ENCODE measurements around the gene IMP4.
A peak's percentile ranks its signal among the peaks of the same experiment; 100 is the strongest.

The IMP4 gene

DNA sequence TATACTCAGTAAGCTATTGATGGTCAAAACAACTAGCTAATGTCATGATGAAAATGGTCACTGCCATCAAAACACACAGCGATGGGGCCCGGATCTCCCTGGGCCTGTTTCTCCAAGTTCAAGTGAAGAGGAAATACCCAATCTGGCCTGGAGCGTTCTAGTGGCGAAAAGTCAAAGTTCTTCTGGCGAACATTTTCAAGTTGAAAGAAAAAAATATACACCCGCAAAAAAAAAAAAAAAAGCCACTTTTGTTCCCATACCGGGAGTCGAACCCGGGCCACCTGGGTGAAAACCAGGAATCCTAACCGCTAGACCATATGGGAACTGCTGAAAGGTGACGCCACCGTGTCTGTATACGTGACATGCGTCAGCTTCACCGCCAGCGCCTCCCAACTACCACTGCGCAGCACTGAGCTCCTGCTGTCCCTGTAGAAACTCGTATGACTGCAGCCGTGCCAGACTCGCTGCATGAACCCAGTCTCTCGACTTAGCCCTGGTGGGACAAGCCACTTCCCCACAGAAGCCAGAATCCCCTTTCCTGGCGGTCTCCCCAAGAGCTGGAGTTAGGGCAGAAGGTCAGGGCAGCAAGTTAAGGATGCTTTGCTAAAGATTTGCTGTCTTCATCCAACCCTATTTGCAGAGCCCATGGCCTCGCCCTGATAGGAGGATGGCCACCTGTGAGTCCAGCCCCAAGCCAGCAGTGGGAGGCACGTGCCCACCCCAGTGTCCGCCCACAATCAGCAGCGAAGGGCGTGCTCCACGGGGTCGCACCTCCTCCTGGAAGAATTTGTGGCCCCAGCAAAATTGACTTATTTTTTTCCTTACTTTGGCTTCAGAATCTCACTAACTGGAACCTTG is 5.6 kb upstream of the IMP4 start:
- DNase-seq (ENCODE audit: low read depth in 2 of 2) = peak; percentile 25 to 53

DNA sequence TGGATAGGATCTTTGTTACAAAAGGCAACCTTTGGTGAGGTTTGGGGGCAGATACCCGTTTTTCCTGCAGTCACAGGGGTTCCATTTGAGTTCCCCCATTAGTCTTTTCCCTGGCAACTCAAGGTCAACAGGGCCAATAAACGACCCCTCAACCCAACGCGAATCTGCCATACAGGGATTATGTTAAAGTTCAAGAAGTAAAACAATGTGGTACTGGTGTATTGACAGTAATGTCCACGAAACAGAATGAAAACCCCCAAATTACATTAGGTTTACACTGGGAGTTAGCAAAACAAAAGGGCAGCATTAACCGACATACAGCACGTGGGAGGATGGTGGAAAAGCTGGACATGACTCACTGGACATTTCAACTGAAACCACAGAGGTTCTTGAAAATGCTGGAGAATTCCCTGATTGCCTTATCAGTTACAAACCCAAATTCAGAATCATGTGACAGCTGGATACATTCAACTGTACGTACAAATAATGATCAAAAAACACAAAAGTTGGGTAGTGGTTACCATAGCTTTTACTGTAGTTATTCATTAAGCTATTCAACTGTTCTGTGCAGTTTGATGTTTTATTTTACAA is 4.9 kb upstream of the IMP4 start:
- DNase-seq (ENCODE audit: low read depth in 2 of 2) = no peak

DNA sequence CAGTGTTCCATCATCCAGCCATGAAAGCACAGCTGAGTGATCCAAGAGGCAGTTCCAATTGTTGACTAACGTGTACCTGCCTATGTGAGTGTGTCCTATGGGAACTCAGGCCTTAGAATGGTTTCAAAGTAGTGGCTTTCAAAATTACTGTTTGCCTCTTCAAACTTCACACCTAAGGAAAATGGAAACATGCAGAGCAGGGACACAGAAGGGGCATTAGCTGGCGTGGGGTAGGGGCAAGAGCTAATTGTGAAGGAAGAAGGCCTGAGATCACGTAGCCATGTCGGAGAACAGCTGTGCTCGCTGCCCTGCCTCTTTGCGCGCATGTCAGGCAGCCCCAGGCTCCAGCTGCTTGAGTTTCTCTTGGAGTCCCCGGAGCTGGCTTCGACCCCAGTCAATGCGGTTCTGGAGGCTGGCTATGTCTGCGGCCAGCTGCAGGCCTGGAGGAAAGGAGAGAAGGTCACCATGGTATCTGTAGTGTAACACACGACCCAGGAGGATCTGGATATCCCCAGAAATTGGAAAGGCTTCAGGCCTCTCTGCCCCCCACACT is 3.8 kb upstream of the IMP4 start:
- no peak for DNase-seq (ENCODE audit: low read depth in 2 of 2)

DNA sequence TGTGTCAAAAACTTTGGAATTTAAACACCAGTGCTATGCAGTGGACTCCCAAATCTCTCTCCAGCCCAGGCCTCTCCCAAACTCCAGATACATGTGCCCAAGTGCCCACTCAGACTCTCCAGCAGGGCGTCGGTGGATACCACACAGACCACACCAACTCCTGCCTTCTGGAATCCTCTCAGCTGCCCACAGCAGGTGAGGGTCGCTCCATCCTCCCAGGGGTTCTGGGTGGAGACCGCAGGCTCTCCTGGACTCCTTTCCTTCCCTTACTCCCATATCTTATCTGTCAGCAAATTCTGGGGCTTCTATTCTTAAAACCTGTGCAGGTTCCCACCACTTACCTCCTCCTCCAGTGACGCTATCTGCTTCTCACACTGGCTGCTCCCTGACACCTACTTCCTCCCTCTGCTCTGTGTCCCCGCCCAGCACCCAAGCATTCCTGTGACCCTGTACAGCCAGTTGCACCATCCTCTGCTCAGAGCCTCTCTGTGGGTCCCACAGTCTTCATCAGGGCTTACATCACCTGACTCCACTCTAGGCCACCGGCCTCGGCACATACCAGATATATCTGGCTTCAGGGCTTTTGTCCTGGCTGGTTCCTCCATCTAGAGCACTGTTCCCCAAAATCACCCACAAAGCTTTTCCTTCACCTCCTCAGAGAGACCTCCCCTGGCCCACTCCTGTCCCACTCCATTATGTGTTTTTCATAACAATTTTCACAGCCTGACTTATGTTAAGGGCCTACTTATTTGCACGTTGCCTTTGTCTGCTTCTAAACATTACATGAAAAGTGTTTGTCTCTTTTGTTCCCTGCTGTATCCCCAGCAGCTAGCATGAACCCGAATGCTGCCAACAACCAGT is 2.6 kb upstream of the IMP4 start:
- no peak for DNase-seq (ENCODE audit: low read depth in 2 of 2)

DNA sequence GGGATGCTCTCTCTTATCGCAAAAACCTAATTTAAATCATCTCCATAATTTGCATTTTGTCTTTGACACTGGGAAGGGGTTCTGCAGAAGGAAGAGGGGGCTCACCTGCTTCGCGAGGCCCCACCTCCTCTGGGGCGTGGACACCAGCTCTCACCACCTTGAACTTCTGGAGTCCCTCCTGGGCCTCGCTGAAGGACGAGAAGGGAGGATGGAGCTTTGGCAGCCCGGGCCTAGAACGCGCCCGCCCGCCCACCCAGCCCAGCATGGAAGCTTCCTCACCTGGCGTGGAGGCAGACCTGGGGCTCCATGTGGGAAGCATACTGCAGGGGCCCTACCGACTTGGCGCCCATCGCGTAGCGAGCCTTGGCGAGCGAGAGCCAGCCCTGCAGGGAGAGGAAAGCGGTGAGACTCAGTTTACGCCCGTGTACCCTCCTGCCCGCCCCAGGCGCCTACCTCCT is 1.1 kb upstream of the IMP4 start:
- peak in 1 of 2 donors; percentile 20 for DNase-seq (ENCODE audit: low read depth in 2 of 2)

DNA sequence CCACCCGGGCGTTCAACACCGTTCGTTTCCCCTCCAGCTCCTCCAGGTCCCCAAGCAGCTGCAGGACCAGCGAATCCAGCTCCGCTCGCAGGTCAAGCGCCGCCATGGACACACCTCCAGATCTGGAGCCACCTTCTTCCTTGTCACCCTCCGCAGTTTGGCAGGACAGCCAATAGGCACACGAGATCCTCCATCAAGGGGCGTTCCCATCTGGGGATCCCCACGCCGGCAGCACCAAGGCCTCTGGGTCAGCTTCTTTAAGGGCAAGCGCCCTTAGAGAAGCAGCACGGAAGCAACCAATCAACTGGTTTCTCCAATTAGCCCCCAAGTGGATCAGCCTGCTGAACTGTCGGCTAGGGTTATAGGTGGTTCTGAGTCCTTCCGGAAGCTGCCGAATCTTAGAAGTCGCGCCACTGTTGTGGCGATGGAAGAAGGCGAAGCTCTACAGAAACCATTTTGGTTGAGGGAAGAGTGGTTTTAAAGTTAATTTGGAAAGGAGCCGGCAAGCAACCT is 621 bp upstream of the IMP4 start:
- DNase-seq (ENCODE audit: low read depth in 2 of 2) = peak; percentile 65 to 67

DNA sequence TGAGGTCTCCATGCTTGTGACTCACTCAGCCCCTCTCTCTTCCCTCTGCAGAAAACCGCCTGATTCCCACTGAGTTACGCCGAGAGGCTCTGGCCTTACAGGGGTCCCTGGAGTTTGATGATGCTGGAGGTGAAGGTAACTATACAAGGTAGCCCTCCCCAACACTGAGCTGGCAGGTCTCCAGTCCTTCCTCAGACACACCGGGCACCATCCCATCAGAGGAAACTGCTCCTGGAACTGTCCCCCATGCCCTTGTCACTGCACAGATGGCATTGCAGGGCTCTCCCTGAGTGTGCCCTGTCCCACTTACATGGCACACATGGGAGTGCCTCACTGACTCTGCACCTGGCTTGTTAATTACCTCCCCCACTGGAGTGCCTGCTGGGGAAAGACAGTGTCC is 1.9 kb downstream of the IMP4 start:
- no peak for DNase-seq (ENCODE audit: low read depth in 2 of 2)

DNA sequence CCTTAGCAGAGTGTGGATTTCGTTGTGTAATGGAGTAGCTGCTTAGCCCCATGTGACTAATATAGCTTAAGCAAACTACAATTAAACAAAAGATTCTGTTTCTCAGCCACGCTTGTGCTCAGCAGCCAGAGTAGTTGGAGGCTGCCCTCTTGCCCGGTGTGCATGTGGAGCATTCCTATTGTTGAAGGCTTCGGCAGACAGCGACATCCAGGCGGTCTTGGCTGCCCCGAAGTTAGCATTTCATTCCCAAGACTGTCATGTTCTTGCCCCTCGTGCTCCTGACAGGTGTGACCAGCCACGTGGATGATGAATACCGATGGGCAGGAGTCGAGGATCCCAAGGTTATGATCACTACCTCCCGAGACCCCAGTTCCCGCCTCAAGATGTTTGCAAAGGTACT is 2.4 kb downstream of the IMP4 start:
- no peak for DNase-seq (ENCODE audit: low read depth in 2 of 2)

DNA sequence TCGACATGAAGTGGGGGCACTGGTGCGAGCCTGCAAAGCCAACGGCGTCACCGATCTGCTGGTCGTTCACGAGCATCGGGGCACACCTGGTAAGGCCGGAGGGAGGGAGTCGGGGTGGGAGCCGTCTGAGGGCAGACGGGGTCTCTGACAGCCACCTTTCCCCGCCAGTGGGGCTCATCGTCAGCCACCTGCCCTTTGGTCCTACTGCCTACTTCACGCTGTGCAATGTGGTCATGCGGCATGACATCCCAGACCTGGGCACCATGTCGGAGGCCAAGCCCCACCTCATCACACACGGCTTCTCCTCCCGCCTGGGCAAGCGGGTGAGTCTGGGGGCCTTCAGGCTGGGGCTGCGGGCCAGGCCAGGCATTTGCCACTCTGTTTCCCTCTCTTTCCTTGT is 2.9 kb downstream of the IMP4 start:
- no peak for DNase-seq (ENCODE audit: low read depth in 2 of 2)

DNA sequence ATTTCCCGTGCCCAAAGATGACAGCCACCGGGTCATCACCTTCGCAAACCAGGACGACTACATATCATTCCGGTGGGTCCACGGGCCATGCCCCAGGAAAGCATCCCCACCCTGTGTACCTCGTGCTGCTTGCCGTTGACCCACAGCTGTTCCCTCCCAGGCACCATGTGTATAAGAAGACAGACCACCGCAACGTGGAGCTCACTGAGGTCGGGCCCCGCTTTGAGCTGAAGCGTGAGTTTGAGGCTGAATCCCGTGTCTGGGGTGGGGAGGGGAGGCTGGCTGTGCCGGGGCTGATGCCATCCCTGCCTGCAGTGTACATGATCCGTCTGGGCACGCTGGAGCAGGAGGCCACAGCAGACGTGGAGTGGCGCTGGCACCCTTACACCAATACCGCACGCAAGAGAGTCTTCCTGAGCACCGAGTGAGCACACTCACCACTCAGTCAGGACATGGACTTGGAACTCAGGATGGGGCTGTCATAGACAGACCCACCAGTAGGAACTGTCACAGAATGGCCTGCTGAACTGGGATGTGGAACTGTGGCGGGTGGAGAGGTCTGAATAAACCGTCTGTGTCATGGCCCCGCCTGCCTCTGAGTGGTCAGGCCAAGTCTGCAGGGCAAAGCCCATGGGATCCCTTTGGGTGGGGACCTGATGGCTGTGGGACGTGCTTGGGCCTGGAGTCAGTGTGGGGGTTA is 3.5 kb downstream of the IMP4 start:
- DNase-seq (ENCODE audit: low read depth in 2 of 2) = no peak

DNA sequence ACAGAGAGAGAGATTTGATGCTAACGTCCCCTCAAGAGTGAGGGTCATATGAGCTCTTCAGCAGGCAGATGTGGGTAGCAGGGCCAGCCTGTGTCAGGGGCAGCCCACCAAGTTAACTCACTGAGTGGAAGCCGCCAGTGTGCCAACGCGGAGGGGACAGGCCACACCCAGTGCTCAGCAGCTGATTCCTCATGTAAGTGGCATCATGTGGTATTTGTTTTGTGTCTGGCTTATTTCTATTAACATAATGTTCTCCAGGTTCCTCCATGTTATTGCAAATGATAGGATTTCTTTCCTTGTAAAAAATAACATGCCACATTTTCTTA is 4.0 kb downstream of the IMP4 start:
- no peak for DNase-seq (ENCODE audit: low read depth in 2 of 2)

DNA sequence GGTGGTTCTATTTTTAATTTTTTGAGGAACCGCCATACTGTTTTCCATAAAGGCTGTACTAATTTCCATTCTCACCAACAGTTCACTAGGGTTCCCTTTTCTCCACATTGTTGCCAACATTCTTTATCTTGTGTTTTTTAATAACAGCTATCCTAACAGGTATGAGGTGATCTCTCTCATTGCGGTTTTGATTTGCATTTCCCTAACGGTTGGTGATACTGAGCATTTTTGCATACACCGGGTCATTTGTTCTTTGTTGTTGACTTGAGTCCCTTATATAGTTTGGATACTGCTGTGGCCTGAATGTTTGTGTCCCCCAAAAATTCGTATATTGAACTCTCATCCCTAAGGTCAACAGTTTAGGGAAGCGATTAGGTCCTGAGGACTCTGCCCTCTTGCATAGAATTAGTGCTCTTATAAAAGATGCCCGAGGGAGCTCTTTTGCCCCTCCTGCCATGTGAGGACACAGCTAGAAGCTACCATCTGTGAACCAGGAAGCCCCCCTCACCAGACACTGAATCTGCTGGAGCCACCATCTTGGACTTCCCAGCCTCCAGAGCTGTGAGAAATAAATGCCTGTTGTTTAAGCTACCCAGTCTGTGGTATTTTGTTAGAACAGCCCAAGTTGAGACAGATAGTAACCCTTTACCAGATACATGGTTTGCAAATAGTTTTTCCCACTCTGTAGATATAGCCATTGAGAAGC is 4.7 kb downstream of the IMP4 start:
- no peak for DNase-seq (ENCODE audit: low read depth in 2 of 2)

DNA sequence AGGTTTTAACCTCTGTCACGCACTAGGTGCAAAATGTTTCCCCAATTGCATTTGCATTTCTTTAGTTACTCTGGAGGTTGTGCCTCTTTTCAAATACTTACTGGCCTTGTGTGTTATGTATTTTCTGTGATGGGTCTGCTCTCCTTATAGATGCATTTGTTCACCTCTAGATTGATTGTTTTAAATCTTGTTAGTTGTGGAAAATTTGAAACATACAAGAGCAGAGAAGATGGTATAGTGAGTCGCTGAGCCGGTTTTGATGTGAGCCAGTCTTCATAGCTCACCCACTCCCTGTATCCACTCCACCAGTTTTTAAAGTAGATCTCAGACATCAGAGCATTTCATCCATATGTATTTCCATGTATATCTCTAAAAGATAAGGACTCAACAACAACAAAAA is 6.5 kb downstream of the IMP4 start:
- DNase-seq (ENCODE audit: low read depth in 2 of 2) = no peak

DNA sequence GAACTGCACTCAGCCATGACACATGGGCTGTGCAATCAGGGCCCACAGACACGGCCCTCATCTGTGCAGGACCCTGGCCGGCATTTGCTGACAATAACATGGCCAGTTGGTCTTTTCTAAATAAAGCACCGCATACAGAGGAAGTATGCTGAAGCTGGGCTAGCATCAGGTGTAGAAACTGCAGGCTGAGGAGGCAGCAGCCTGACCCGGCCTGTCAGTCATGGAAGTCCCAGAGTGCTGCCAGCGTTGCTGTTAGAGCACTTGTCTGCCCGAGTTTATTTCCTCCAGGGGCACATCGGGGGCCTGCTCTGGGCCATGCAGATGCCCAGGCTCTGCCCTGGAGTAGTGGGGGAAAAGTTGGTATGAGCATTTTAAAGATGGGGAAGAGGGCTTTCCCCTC is 9.0 kb downstream of the IMP4 start:
- no peak for DNase-seq (ENCODE audit: low read depth in 2 of 2)

DNA sequence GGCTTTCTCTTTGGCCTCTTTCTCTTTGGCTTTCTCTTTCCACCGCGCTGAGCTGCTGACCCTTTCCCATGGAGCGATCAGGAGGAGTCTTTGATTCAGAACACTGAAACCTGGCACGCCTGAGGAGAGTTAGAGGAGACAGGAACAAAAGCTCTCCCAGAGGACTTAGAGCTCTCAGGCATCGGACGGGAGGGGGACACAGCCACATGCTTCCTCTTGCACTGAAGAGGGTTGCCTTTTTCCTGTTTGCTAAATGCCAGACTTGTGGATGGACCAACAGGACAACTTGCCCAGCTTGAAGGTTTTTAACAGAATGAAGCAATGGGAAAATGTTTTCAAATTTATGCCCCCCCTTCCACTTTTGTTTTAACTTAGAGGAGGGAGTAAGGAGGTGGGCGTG is 9.5 kb downstream of the IMP4 start:
- DNase-seq (ENCODE audit: low read depth in 2 of 2) = no peak

DNA sequence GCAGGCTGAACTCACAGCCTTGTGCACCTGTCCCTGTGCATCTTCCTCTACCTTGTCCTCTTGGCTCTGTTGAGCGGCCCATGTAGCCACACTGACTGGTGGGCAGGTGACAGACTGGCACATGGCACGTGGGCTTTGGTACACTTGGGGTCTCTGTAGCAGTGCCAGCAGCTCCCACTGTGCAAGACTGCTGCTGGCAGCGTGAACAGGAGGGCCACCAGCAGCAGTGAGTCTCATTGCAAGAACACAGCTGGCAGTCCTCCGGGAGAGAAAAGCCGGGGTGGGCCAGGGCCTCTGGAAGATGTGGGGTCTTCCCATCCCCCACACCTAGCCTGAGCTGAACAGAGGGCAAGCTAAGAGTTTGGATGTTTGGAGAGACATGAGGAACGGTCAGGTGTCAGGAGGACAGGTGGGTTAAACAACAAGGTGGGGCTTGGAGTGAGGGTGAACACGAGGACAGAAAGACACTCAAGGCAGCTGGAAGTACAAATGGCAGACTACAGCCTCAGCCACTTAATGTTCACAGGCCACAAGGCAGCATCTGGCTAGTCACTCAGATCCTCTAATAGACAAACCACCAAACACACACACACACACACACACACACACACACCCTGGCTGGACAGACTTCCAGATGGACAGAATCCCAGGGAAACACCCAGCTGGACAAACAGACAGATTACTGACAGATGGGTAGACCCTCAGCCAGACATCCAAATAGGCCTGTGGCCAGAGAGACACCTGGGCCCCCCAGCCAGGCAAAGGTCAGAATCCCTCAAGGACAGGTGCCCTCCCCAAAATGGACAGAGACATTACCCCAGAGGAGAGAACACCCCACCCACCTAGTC is 10.8 kb downstream of the IMP4 start:
- DNase-seq (ENCODE audit: low read depth in 2 of 2) = no peak

DNA sequence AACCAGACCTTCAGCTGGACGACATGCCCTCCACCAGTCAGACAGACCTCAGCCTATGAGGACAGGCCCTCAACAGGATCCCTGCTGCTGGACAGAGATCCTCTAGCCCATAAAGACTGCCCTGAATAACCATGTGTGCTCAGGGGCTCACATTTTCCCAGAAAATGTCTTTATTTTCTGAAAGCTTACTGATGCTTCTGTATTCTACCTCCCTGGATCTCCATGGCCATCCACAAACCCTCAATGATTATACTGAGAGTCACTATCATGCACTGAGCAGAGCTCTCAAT is 11.4 kb downstream of the IMP4 start:
- no peak for DNase-seq (ENCODE audit: low read depth in 2 of 2)

DNA sequence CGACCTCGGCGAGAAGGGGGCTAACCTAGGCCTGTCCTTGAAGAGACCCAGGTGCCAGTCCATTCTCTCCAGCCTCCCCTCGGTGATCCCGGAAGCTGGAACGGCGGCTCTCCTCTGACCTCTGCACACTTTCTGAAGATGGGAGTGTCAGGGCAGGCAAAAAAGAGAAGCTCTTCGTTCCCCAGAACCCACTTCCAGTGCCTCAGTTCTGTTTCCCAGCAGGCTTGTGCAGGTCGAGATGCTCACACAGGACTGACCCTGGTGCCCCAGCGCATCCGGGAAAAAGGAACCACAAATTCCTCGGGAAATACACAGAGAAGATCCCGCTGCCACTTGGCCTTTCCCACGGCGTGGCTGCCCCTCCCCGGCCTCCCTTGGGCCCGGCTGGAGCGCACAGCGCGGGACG is 12.5 kb downstream of the IMP4 start:
- no peak for DNase-seq (ENCODE audit: low read depth in 2 of 2)

DNA sequence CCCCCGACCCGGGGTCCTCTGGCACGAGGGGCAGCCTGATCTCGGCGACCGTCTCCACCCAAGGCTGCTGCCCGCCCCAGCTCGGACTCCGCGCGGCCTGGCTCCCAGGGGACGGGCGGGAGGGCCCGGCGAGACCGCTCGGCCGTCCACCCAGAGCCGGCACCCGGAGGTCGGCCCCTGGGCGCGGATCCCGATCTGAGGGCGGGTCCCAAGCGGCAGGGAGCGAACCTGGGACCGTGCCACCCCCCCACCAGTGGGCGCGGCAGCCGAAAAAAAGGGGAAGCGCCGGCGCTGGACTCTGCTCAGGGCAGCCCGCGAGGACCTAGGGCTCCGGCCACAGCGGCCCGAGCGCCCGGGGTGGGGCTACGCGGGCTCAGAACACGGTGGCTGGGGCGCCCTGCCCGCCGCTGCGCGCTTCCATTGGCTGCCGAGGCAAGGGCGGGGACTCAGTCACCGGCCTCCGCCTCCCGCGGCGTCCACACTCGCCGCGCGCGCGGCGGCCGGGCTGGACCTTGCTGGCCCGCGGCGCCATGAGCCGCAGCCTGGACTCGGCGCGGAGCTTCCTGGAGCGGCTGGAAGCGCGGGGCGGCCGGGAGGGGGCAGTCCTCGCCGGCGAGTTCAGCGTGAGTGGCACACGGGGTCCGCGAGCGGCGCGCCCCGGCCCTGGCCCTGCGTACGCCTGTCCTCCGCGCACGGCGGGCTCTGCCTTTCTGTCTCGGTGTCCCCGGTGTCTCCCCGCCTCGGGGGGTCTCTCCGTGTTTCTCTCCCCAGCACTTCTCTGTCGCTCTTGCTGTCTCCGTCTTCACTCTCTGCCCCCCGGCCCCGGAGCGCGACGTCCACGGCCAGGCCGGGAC is 13.1 kb downstream of the IMP4 start, which contains the start of gene PTPN18:
PTPN18 (plus strand) TSS at position 479 of the 854 bp plus-strand sequence; CDS start at position 531, 52 bp downstream.
- peak in 1 of 2 donors; percentile 62 for DNase-seq (ENCODE audit: low read depth in 2 of 2)
